GM12801 (cell line): ENCODE data around the gene KRTAP4-8.
"Not testable (repeated sequence)": the region's sequence is repeated elsewhere in the genome, so short reads cannot be mapped to it uniquely, and the experiment has no call there.

Source experiments
- TF ChIP-seq, protein P1 (sequence below): IDR thresholded peaks from one replicate; pipeline ENCODE4 v1.5.1; 2011; ENCODE audit warnings: control low read depth; ENCODE audit not compliant: insufficient read length; ENCODE audit errors: extremely low read depth

The KRTAP4-8 gene

DNA sequence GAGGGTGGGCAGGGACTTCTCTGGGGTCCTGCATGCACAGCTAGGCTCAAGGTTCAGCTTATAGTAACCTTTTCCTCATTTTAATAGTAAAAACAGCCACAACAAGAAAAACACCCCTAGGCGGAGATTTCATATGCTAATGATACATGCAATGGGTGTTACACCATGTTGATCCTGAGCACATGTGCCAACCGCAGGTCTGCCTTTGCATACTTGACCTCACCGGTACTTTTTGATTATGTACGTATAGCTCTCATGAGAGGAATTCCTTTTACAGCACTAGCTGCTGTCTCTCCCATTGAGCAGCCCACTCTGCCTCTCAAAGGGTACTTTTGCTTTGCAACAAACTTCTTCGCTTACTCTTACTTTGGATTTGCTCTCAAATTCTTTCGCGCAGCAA lies 1.9 kb downstream of the KRTAP4-8 start:
- TF ChIP-seq, protein P1, sequence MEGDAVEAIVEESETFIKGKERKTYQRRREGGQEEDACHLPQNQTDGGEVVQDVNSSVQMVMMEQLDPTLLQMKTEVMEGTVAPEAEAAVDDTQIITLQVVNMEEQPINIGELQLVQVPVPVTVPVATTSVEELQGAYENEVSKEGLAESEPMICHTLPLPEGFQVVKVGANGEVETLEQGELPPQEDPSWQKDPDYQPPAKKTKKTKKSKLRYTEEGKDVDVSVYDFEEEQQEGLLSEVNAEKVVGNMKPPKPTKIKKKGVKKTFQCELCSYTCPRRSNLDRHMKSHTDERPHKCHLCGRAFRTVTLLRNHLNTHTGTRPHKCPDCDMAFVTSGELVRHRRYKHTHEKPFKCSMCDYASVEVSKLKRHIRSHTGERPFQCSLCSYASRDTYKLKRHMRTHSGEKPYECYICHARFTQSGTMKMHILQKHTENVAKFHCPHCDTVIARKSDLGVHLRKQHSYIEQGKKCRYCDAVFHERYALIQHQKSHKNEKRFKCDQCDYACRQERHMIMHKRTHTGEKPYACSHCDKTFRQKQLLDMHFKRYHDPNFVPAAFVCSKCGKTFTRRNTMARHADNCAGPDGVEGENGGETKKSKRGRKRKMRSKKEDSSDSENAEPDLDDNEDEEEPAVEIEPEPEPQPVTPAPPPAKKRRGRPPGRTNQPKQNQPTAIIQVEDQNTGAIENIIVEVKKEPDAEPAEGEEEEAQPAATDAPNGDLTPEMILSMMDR = no peak

DNA sequence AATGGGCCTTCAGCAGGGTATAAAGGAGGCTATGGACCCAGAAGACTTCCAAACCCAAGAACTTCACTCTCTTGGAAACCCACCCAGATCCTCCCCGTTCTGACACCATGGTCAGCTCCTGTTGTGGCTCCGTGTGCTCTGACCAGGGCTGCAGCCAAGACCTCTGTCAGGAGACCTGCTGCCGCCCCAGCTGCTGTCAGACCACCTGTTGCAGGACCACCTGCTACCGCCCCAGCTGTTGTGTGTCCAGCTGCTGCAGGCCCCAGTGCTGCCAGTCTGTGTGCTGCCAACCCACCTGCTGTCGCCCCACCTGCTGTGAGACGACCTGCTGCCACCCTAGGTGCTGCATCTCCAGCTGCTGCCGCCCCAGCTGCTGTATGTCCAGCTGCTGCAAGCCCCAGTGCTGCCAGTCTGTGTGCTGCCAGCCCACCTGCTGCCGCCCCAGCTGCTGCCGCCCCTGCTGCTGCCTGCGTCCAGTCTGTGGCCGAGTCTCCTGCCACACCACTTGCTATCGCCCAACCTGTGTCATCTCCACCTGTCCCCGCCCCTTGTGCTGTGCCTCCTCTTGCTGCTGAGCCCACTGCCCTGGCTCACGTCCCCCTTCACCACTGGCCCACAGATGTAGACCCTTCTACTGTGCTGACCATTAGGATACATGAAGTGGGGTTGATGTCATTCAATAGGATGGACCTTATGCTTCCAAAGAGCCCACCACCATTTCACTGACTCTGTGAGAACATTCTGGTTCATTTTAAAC lies 13.7 kb downstream of the KRTAP4-8 start, which contains the start of gene KRTAP4-7:
KRTAP4-7 (plus strand) TSS at position 51 of the 757 bp plus-strand sequence; CDS start at position 108, 57 bp downstream.
- TF ChIP-seq, protein P1 = not testable (repeated sequence)

- TF ChIP-seq, protein P1 = no peak
Measured at GRCh38 chr17:41082626-41083025, 15.3 kb downstream of the KRTAP4-8 start.

- TF ChIP-seq, protein P1 = no peak
Measured at GRCh38 chr17:41076788-41077187, 21.2 kb downstream of the KRTAP4-8 start.

DNA sequence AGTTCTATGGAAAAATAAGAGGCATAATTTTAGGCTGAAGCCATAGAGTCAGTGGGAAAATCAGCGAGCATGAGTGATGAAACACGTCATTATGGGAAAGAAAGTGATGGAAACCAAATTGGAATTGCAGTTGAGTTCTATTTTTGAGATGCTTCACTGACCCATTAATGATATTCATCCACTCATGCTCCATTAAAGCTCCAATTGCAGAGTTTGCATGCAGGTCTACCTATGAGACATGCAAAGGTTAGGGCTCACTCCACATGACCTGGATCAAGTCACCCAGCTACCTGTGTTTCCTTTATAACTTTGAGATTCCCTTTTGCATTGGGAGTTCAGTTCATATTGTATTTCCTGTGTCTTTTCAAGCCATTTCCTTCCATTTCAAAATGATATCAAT lies 24.3 kb downstream of the KRTAP4-8 start:
- TF ChIP-seq, protein P1 = no peak

GRCh38 chr17:41071606-41072360 lies 26.2 kb downstream of the KRTAP4-8 start:
- TF ChIP-seq, protein P1 = no peak

DNA sequence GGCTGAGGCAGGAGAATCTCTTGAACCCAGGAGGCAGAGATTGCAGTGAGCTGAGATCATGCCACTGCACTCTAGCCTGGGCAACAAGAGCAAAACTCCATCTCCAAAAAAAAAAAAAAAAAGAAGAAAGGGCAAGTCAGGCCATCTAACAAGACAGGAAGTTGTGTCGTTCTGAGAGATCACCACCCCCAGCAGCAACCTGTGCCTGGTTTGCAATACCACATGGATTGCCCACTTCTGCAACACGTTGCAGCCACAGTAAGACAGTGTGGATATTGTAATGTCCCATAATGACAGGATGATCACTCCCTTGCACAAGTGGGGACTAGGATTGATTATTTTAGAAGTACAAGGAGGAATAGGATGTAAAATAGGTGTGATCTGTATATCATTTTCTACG lies 28.9 kb downstream of the KRTAP4-8 start:
- TF ChIP-seq, protein P1 = no peak
